Activated CD8-positive, alpha-beta T cell treated with anti-CD3 and anti-CD28 coated beads for 36 hours (primary cell): ENCODE measurements around the gene CASKIN1. TPM values are rescaled to one million over a fixed set of nuclear protein-coding genes. Genes with fewer than 3 reads are reported as not detected.

Experiments
- ATAC-seq: fragments of 200-7000 bp; cut with Tn5 transposase; one replicate; pipeline ENCODE4 v1.10.0; 2021; ENCODE audit warnings: mild to moderate bottlenecking, moderate library complexity
- CTCF ChIA-PET: fragments of 350-600 bp; sonication (Branson Sonifier 250); formaldehyde crosslinking; loops from one replicate; lab custom pipeline; 2021; ENCODE audit warnings: antibody characterized with exemption; lab: Charles Lee
- POLR2A ChIA-PET: fragments of 350-600 bp; sonication (Branson Sonifier 250); formaldehyde crosslinking; loops from one replicate; lab custom pipeline; 2021; ENCODE audit warnings: antibody characterized with exemption; lab: Charles Lee
- DNase-seq: peaks from one replicate; pipeline ENCODE4 v3.0.0-alpha.2; 2020
- H3K27ac Mint-ChIP-seq: one replicate; pipeline ENCODE4 v1.8.0; 2021; ENCODE audit warnings: mild to moderate bottlenecking, mixed read lengths
- H3K27me3 Mint-ChIP-seq: one replicate; pipeline ENCODE4 v1.8.0; 2021; ENCODE audit warnings: mixed read lengths
- H3K36me3 Mint-ChIP-seq: one replicate; pipeline ENCODE4 v1.8.0; 2021; ENCODE audit warnings: low read depth, mixed read lengths
- H3K4me1 Mint-ChIP-seq: one replicate; pipeline ENCODE4 v1.8.0; 2021; ENCODE audit warnings: low read depth, mixed read lengths
- H3K4me3 Mint-ChIP-seq: one replicate; pipeline ENCODE4 v1.8.0; 2021; ENCODE audit warnings: mild to moderate bottlenecking, moderate library complexity, mixed read lengths
- H3K9me3 Mint-ChIP-seq: one replicate; pipeline ENCODE4 v1.8.0; 2021; ENCODE audit warnings: mixed read lengths
- intact Hi-C: fragments of 100-400 bp; cut with micrococcal nuclease; formaldehyde crosslinking; loops from one replicate; pipeline ENCODE4 v1.10.0; 2022
- total RNA-seq, 2 experiments: library from RNA; stranded (reverse); gene quantifications; one replicate each; pipeline ENCODE4 v1.2.3, GENCODE V29; 2021
- TF ChIP-seq, protein P1 (sequence below): fragments of 200-600 bp; IDR thresholded peaks from one replicate; pipeline ENCODE4 v1.8.0; 2022; ENCODE audit warnings: antibody characterized with exemption, mild to moderate bottlenecking

The CASKIN1 gene
- total RNA-seq, 2 experiments from 2014 or later: 4.4 to 7.2 TPM

DNA sequence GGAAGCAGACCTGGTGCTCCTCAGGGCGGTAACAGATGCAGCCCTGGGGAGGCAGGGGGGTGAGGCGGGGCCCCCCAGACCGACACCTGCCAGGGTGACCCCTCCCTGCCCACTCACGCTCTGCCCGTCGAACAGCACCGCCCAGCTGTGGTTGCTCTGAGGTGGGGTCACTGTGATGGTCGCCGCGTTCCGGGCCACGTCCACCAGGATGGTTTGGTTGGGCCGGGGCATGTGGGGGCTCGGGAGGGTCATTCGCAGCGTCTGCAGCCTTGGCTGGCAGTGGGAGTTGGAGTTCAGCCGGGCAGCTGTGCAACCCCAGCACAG is 13.6 kb upstream of the CASKIN1 start:
- CTCF ChIA-PET: interaction anchor here (1.2 kb wide), 1 partner anchor 13 kb away, joined by 3 read pairs; the partner anchor contains the start of gene E4F1
- TF ChIP-seq, protein P1, sequence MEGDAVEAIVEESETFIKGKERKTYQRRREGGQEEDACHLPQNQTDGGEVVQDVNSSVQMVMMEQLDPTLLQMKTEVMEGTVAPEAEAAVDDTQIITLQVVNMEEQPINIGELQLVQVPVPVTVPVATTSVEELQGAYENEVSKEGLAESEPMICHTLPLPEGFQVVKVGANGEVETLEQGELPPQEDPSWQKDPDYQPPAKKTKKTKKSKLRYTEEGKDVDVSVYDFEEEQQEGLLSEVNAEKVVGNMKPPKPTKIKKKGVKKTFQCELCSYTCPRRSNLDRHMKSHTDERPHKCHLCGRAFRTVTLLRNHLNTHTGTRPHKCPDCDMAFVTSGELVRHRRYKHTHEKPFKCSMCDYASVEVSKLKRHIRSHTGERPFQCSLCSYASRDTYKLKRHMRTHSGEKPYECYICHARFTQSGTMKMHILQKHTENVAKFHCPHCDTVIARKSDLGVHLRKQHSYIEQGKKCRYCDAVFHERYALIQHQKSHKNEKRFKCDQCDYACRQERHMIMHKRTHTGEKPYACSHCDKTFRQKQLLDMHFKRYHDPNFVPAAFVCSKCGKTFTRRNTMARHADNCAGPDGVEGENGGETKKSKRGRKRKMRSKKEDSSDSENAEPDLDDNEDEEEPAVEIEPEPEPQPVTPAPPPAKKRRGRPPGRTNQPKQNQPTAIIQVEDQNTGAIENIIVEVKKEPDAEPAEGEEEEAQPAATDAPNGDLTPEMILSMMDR: no peak
- DNase-seq: no peak
- intact Hi-C loops: no loop called here
- H3K27ac Mint-ChIP-seq: no peak overlapping the region
- ATAC-seq: no peak
- no peaks in the 10 kb centered on the region for H3K9me3 Mint-ChIP-seq
- no peak overlapping the region for H3K4me3 Mint-ChIP-seq
- H3K36me3 Mint-ChIP-seq: peaks cover 45% of the 10 kb centered on the region
- POLR2A ChIA-PET: interaction anchor here (1.0 to 10.2 kb wide), 5 partner anchors 20 to 62 kb away, joined by 3 to 95 read pairs (median 4); partner anchors contain the start of gene TRAF7
- H3K4me1 Mint-ChIP-seq: peaks cover 27% of the 10 kb centered on the region
- H3K27me3 Mint-ChIP-seq: no peaks in the 10 kb centered on the region

DNA sequence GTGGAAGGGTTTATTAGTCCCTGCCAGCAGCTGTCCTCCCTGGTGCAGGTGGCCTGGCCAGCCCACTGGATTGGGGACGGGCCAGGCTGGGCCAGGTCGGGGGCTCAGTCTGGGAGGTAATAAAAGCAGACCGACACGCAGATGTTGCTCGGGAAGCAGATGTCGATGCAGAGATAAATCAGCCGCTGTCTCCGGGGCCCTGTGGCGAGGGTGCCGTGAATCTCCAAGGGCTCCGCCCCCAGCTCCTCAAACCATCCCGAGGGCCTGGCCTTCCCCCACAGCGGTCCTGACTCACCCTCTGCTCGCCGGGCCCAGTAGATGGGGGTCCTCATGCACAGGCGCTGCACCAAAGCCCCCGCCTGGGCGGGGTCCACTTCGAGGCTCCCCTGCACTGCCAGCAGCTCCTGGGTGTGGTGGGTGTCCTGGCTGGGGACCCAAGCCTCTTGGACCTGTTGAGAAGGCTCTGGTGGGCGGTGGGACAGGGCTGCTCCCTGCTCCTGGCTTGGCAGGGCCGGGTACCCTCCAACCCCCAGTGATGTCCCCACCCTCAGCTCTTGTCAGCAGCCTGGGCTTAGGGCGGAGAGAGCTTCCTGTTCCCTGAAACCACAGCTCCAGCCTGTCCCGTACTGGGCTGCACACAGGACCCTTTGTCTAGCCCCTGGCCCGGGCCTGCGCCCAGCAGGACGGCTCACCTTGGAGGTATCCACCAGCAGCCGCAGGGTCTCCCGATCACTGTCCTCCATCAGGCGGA is 13.0 kb upstream of the CASKIN1 start:
- CTCF ChIA-PET: interaction anchor here (1.2 kb wide), 1 partner anchor 14 kb away, joined by 3 read pairs; the partner anchor contains the start of gene E4F1
- no peak for DNase-seq
- intact Hi-C loops: no loop called here

DNA sequence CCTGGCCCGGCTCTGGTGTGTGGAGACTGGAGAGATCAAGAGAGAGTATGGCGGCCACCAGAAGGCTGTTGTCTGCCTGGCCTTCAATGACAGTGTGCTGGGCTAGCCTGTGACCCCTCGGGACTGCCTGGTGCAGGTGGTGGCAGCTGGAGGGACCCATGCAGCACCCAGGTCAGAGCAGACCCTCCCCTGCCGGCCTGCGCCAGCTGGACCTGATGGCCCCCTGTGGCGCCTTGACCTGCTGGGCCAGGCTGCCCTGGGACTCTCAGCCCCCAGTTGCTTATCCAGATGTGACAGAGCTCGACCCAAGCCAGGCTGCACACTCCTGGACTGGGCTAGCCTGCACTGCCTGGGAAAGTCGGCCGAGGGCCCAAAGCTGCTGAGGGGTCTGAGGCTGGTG is 12.4 kb upstream of the CASKIN1 start:
- ATAC-seq (no peak), DNase-seq (no peak)
- H3K27ac Mint-ChIP-seq: no peak overlapping the region
- no peak overlapping the region for H3K4me3 Mint-ChIP-seq
- no peaks in the 10 kb centered on the region for H3K9me3 Mint-ChIP-seq
- intact Hi-C loops: no loop called here
- peaks cover 45% of the 10 kb centered on the region for H3K36me3 Mint-ChIP-seq
- ChIA-PET POLR2A (interaction anchor here (10.2 kb wide), 1 partner anchor 54 kb away, joined by 95 read pairs; the partner anchor contains the start of gene TRAF7), CTCF (no interaction called here)
- H3K27me3 Mint-ChIP-seq: no peaks in the 10 kb centered on the region
- TF ChIP-seq, protein P1: no peak
- peaks cover 33% of the 10 kb centered on the region for H3K4me1 Mint-ChIP-seq

More for the DNA sequence above, 13.0 kb upstream of the CASKIN1 start:
- no peak for ATAC-seq
- peaks cover 31% of the 10 kb centered on the region for H3K4me1 Mint-ChIP-seq
- no peak overlapping the region for H3K27ac Mint-ChIP-seq
- H3K4me3 Mint-ChIP-seq: no peak overlapping the region
- peaks cover 45% of the 10 kb centered on the region for H3K36me3 Mint-ChIP-seq
- TF ChIP-seq, protein P1: no peak
- H3K27me3 Mint-ChIP-seq: no peaks in the 10 kb centered on the region
- POLR2A ChIA-PET: interaction anchor here (1.0 to 10.2 kb wide), 5 partner anchors 21 to 62 kb away, joined by 3 to 95 read pairs (median 4); partner anchors contain the start of gene TRAF7
- no peaks in the 10 kb centered on the region for H3K9me3 Mint-ChIP-seq

DNA sequence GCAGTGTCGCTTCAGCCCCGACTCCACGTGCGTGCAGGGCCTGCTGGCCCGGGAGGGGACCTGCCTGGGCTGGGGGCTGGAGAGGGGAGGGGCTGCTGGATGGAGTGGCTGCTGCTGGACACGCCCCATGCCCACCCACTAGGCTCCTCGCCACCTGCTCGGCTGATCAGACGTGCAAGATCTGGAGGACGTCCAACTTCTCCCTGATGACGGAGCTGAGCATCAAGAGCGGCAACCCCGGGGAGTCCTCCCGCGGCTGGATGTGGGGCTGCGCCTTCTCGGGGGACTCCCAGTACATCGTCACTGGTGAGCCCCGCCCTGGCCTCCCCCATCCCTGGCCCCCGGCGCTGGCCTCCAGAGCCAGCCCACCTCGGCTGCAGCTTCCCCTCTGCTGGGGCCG is 11.9 kb upstream of the CASKIN1 start:
- no peak overlapping the region for H3K27ac Mint-ChIP-seq
- no peak overlapping the region for H3K4me3 Mint-ChIP-seq
- no peak for DNase-seq
- peaks cover 31% of the 10 kb centered on the region for H3K4me1 Mint-ChIP-seq
- no peak for ATAC-seq
- H3K9me3 Mint-ChIP-seq: no peaks in the 10 kb centered on the region
- ChIA-PET CTCF (no interaction called here), POLR2A (interaction anchor here (2.4 to 10.2 kb wide), 2 partner anchors 43 to 53 kb away, joined by 7 to 95 read pairs; partner anchors contain the start of genes ECI1 and TRAF7)
- H3K27me3 Mint-ChIP-seq: no peaks in the 10 kb centered on the region
- peaks cover 40% of the 10 kb centered on the region for H3K36me3 Mint-ChIP-seq
- intact Hi-C loops: no loop called here
- TF ChIP-seq, protein P1: no peak

DNA sequence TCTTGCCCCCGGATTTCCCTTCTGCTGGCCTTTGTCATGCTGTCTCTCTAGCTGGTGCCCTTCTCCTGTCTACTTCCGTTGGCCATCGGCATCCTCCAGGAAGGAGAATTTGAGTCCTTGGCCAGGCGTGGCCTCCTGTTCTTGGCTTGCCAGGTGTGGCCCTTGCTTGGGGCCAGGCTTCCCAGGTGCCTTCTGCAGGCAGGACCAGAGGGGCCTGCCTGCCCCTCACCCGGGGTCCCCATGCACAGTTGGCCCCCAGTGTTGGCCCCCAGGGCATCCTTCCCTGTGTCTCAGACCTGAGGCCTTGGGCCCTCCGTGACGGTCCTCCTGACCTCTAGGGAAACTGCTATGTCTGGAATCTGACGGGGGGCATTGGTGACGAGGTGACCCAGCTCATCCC is 11.5 kb upstream of the CASKIN1 start:
- no peak for DNase-seq
- peak overlapping the region; percentile 57 for H3K27ac Mint-ChIP-seq
- H3K9me3 Mint-ChIP-seq: no peaks in the 10 kb centered on the region
- ATAC-seq: no peak
- ChIA-PET CTCF (no interaction called here), POLR2A (interaction anchor here (1.3 to 10.2 kb wide), 3 partner anchors 44 to 243 kb away, joined by 3 to 95 read pairs (median 7); partner anchors contain the start of genes ECI1, RPS2 and TRAF7)
- H3K27me3 Mint-ChIP-seq: no peaks in the 10 kb centered on the region
- TF ChIP-seq, protein P1: no peak
- H3K36me3 Mint-ChIP-seq: peaks cover 38% of the 10 kb centered on the region
- H3K4me1 Mint-ChIP-seq: peaks cover 26% of the 10 kb centered on the region
- intact Hi-C loops: no loop called here
- peak overlapping the region; percentile 88 for H3K4me3 Mint-ChIP-seq
